Suppressor macrophage treated with lipopolysaccharide for 4 hours (primary cell): ENCODE data around the gene SCN8A.
"Not testable (repeated sequence)": the region's sequence is repeated elsewhere in the genome, so short reads cannot be mapped to it uniquely, and the experiment has no call there.

ENCODE experiments used
- DNase-seq: peaks from one replicate; pipeline ENCODE4 v3.0.0-alpha.2; 2020

The SCN8A gene

GRCh38 chr12:51773145-51773869 lies 182.3 kb downstream of the SCN8A start:
- peak; percentile 58 for DNase-seq

- no peak for DNase-seq
These were observed 183.9 kb downstream of the SCN8A start for GRCh38 chr12:51774933-51775332.

- no peak for DNase-seq
These were observed 186.4 kb downstream of the SCN8A start for GRCh38 chr12:51777457-51777856.

GRCh38 chr12:51777973-51778372 lies 186.9 kb downstream of the SCN8A start:
- DNase-seq, result no peak

- DNase-seq, result no peak
These were observed 188.8 kb downstream of the SCN8A start for GRCh38 chr12:51779876-51780275.

GRCh38 chr12:51784688-51785087 lies 193.7 kb downstream of the SCN8A start:
- no peak for DNase-seq

GRCh38 chr12:51785906-51786305 lies 194.9 kb downstream of the SCN8A start:
- no peak for DNase-seq

GRCh38 chr12:51788876-51789275 lies 197.8 kb downstream of the SCN8A start:
- no peak for DNase-seq

GRCh38 chr12:51792417-51792816 lies 201.4 kb downstream of the SCN8A start:
- DNase-seq, result no peak

- DNase-seq, result no peak
These were observed 202.2 kb downstream of the SCN8A start for GRCh38 chr12:51793201-51793600.

GRCh38 chr12:51797301-51797700 lies 206.3 kb downstream of the SCN8A start:
- no peak for DNase-seq

- DNase-seq, result not testable (repeated sequence)
These were observed 207.0 kb downstream of the SCN8A start for GRCh38 chr12:51798051-51798450.

GRCh38 chr12:51798501-51798900 lies 207.5 kb downstream of the SCN8A start:
- peak; percentile 13 for DNase-seq

GRCh38 chr12:51801027-51801426 lies 210.0 kb downstream of the SCN8A start:
- DNase-seq, result no peak

GRCh38 chr12:51806896-51807295 lies 215.9 kb downstream of the SCN8A start:
- no peak for DNase-seq

GRCh38 chr12:51809193-51809592 lies 218.2 kb downstream of the SCN8A start:
- no peak for DNase-seq

GRCh38 chr12:51811203-51812202 lies 220.5 kb downstream of the SCN8A start:
- DNase-seq, result no peak

- DNase-seq, result no peak
These were observed 221.8 kb downstream of the SCN8A start for GRCh38 chr12:51812871-51813270.

- DNase-seq, result no peak
These were observed 222.9 kb downstream of the SCN8A start for GRCh38 chr12:51813931-51814310.

- peak; percentile 87 for DNase-seq
These were observed 223.5 kb downstream of the SCN8A start for GRCh38 chr12:51814311-51815088.

- no peak for DNase-seq
These were observed 224.5 kb downstream of the SCN8A start for GRCh38 chr12:51815571-51815970.

GRCh38 chr12:51817027-51817953 lies 226.3 kb downstream of the SCN8A start:
- no peak for DNase-seq
